HG02970 (cell line): ENCODE measurements around the gene NFIB.

ENCODE experiments used
- ATAC-seq: cut with Tn5 transposase; IDR thresholded peaks from one replicate; pipeline ENCODE4 v1.9.1; 2021; ENCODE audit warnings: mild to moderate bottlenecking, moderate library complexity, moderate number of reproducible peaks; ENCODE audit not compliant: unreplicated experiment, low FRiP score

The NFIB gene

DNA sequence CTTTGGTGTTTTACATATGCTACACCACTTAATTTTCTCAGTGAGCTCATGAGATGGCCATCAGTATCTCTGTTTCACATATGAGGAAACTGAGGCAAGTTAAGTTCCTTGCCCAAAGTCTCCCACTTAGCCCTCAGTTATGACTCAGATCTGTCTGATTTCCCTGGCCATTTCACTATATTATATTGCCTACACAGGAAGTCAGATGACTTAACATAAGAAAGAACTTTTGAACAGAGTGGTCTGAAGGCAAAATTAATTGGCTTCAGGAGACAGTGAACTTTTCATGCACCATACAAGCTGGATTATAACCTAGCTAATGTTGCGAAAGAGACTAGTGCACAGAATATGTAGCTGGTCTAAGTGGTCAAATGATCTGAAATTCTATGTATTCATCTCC lies 221.6 kb downstream of the NFIB start:
- no peak for ATAC-seq

DNA sequence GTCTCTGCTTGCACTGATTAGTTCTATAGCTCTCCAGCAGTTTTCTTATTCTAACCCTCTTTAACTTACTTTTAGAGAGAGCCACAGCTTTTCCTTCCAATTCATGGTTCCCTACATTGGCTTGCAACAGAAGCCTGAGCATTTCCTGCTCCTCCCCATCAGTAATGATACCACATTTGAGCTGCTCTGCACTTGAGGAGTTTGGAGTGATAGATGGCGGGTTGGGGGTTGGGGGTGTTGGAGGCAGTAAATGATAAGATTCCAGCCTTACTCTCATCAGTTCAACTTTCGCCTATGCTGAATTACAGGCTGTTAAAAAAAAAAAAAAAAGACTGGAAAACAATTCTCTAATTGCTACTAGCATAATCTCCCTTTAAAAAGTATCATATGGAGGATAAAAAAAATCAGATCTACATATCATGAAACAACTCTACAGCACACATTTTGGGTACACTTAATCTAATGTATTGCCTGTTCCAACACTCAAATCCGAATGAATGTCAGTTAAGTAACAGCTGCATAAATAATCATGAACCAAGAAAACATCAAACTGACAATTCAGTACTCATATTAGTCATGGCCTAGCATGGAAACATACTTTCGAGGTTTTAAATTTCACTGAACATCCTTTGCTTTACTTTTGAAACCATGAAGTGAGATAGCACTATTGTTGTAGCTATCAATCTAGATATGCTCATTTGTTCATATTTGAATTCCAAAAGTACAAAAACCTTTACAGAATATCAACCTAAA lies 224.7 kb downstream of the NFIB start:
- ATAC-seq = no peak

DNA sequence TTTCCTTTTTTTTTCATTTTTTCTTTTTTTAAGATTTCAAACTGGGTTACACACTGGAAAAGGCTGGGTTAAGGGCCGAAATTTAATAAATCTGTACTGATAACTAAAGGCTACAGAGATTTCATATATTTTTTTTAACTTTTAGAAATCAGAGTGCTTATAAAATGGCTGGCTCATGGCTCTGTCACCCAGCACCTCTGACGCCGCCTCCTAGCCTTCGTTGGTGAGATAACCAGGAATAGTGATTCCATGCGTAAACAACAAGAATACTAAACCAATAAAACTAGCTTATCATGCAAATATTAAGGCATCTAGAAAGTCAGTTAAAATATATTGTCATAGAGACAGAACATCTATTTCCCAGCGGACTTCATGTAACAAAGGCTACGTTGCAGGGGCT lies 226.4 kb downstream of the NFIB start:
- no peak for ATAC-seq

DNA sequence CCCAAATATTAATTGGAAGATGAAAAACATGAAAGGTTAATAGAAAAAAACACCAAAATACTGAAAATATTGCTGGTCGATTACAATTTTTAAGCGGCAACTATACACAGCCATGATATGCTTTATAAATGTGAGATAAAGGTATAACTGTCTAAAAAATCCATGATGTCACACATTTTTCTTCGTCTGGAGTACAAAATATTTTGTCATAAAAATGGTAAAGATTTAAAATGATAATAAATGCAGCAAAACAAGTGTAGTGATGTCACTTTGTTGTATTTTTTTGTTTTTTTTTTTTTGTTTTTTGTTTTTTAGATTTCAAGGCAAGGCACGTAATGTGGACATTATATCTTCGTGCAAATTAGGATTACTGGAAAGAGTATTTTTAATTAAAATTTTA lies 227.4 kb downstream of the NFIB start:
- no peak for ATAC-seq

DNA sequence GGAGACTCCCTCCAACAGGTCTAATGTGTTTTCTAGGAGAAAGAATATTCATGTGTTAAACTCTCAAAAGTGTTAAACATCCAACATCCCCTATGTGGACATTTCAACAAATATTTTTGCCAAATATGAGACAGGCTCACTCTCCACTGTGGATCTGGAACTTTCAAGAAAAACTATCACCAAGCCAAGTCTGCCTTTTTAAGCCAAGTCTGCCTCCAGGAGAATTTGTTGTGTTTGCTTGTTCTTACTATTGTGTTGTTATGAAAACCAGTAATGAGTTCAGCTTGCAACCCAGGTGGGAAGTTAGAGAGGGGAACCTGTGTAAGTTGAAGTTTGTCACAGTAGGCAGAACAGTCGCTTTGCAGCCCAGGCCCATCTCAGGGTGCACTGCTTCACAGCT lies 228.1 kb downstream of the NFIB start:
- no peak for ATAC-seq

DNA sequence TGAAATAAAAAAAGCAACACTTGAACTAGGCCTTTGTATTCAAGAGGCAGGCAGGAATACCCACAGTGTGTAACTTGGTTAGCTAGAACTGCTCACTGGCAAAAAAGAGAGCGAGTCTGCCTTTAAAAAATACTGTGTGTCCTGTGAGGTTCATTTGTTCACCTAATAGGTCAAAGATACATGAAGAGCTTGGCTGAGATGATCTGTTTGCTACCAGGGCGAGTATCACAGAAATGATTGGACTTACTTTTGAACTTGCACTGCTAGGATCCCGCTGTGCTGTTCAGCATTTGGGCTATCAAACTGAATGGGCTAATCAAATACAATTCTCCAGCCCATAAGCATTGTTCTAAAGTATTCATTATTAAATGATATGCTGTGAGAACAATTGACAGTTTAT lies 229.1 kb downstream of the NFIB start:
- ATAC-seq = no peak

DNA sequence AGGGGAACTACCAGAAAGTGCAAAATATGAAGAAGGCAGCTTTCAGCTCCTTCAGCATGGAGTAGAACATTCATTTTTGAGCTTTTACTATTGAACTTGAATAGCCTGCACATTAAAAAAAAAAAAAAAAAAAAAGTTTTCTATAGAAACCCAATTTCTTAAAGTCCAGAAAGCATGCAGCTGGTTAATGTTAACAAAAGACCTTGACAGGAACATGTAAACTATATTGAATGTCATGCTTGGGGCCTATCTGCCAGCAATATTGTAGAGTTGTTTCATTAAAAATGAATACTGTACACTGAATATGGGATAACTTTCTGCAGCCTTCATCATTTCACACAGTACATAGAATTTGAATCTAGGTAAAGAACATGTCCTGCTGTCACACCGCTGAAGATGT lies 230.6 kb downstream of the NFIB start:
- no peak for ATAC-seq

DNA sequence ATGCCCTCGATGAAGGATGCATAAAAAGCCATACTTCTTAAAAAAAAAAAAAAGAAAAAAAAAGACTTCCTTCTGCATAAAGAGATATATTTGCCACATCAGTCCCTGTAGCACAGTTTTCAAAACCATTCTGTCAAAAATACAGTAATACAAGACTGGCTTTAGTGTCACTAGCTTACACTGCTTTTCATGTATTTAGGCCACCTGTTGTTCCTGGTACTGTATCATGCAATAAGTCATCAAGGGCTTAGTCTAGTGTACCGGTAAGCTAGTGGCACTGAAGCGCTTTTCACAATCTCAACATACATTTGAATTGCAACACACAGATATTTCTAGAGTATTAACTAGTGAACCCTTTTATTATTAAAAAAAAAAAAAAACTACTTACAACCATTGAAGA lies 231.2 kb downstream of the NFIB start:
- ATAC-seq = no peak

DNA sequence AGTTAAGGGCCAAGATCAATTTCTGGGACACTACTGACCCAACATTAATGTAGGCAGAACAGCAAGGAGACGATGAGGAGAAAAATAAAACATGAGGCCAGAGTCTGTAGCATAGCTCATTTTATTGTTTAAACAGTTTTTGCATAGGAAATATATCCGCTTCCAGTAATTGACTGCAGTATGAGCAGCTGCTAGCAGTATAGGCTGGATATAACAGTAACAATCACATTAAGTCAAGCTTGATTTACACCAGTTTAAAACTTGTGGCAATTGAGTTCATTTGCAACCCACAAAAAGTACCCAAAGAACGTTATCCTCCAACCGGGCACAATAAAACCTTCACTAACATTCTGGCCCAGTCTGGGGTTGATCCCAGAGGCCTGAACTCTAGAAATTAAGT lies 232.2 kb downstream of the NFIB start:
- ATAC-seq = no peak

DNA sequence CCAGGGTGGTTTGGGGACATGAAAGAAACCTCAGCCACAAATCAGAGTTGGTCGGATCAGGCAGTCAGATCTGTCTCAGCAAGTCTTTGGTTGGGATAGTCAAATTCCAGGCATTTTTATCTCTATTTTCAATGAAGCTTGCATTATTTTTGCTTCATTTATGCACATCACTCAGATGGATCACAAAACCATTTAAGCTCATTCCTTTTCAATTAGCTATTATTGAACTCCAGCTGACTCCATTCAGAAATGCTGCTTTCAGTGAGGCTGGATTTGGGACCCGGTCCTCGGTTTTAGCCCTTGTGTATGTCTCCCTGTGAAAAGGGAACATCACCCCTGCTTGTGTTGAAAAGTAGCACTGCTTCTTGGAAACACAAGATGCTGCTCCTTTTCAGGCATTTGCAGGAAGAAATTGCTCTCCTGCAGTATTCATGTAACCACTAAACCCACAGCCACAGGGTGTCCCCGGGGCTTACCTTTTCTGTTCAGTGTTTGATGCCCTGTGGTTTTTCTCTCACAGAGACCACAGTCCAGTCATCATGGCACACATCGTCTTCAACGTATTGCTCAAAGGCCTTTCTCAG lies 232.9 kb downstream of the NFIB start:
- ATAC-seq = no peak

DNA sequence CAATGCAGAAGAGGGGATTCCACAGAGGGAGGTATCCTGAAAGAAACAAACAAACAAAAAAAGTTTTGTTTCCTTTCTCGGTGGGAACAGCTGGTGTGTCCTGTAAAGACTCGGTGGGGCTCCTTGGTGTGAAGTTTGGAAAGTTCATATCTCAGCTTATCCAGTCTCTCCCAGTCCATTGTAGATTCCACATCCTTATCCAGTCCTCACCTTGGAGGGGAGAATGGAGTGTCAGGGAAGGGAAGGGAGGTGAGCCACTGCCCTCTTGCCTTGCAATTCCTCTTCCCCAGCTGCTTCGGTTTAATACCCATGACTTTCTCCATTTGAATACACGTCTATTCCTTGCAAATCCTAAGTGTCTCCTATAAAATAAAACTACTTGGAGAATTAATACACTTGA lies 234.5 kb downstream of the NFIB start:
- no peak for ATAC-seq

DNA sequence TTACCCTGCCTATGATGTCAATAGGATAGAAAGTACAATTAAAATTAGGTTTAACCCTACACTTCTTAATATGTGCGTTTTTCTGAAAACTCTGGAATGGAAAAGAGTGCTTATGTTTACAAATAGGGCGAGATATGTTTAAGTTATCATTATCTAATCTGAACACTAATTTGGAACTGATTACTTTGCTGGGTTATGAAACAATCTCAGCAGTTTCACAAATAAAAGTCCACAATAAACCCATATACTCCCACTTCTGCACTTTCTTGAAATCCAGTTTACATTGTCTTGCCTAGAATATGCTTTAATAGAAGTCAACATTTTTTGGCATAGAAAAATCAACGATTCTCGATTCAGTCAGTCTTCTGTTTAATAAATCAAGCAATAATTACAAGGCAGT lies 236.3 kb downstream of the NFIB start:
- no peak for ATAC-seq

DNA sequence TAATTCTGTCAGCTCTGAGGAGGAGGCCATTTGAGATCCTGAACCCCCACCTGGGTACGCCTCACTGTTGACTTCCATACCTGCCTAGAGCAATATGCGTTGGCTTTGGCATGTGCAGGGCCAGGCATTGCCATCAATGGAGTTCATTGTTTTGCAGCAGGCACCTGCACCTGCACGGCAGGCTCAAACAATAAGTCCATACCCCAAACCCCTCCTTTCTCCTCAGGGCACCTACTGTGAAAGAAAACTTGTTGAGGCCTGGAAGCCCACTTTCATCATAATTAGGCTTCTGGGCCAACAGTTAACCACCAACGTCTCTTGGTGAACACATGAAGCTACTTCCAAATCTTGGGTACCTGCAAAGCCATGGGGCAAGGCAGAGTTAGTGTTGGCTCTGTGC lies 238.7 kb downstream of the NFIB start:
- ATAC-seq = no peak

DNA sequence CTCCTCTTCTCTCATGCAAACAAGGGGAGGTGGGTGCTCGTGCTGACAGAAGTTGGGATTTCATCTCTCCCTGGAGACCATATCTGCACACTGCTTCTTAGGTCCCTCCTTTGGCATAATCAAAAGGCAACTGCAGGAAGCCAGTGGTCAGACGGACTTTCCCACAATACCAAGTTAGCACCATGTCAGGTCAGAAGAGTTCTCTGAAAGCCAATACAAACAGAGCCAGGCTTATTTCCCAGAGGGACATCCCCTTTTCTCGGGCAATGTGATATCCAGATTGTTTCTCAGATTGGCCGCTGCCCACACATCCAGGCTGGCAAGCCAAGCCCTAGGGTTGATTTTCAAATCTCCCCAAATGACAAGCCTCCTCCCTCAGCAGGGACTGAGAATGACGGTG lies 241.1 kb downstream of the NFIB start:
- no peak for ATAC-seq

DNA sequence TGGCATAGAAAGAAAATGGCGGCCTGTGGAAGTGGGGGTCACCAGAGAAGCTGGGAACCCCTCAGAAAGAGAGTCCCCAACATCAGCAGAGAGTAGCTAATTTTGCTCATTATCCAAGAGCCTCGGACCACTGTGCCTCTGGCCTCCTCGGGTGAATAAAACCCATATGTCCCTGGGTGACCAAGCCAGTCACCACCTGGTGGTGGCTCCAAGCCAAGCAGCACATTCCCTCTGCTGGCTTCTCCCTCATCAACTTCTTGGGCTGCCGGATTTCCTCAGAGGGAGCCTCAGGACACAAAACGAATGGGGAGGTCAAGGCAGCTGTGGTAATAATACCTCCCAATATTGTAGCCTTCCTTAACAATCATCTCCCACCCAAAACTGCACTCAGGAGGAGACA lies 242.5 kb downstream of the NFIB start:
- no peak for ATAC-seq

DNA sequence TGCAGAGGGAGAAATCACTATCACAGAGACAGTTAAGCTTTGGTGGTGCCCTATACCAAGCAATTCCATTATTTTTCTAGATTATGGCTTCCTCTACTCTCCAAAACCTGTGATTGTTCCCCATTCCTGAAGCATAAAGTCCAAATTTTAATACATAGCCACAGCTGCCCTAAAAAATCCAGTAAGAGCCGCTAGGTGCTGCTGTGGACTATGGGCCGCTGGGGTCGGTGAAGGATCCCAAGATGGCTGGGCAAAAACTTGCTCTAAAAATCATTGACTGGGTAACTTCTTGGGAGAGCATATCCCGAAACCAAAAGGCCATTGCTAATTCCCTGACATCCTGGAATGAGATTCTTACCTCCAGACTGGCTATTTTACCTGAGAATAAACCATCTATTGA lies 245.3 kb downstream of the NFIB start:
- no peak for ATAC-seq

DNA sequence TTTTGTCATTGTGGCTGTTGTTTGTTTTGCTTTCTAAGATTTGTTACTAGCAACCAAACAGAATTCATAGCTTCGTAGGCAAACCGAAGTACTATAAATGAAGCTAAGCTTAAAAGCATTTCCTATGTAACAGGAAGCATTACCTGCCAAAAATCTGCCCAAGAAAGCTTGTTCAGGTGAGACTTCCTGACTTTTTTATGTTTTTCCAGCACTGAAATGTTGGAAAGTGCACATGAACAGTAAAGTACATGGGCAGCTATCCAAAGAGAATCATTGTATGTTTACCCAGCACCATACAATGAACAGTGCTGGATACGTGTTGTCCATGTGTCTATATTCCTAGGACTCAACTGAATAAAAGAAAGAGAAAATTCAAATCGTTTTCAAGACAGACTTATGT lies 247.1 kb downstream of the NFIB start:
- no peak for ATAC-seq

DNA sequence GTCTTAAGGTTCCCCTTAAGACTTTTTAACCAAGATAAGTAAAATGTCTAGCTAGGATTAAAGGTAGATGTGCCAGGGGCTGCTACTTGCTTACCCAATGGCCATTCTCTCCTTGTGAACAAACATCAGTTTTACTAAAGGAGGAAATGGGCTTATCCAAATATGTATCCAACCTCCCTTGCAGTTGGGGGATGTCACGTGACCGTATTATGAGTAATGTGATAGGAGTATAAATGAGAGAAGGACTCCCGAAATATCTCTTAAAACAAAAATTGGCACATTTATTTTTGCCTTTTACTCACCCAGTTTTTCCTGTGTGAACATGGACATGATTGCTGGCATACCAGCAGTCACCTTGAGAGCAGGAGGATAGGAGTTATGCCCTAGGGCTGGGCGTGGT lies 247.9 kb downstream of the NFIB start:
- no peak for ATAC-seq

DNA sequence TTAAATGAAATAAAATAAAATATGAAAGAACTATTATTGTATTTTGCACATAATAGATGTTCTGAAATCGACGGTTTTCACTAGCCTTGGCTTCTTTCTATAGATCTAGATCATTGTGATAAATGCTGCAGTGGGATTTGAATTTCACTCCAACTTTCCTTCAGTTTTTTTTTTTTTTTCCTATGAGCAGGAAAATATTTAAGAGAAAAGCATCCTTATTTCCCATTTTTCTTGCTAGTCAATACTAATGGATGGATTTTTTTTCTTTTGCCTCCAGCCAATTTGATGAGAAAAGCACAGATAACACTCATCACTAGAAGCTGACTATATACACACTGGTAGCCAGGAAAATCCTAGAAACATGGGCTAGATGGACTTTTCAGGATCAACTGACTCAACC lies 249.0 kb downstream of the NFIB start:
- ATAC-seq = no peak

DNA sequence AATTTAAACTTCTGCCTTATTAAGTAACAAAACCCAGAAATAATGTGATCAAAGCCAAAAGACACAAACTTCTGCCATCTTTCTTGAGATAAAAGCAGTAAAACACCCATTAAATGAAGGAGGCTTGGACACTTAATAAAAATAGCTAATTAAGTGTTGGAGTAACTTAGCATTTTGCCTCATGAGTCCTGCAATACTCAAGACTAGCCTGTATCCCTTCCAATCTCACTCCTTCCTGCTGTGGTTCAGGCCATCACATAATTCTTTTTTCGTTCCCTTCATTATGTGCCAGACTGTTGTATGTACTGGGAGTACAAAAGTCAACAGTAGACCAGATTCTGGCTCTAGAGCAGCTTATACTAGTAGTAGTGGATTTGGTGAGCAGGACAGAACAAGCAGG lies 250.2 kb downstream of the NFIB start:
- no peak for ATAC-seq

DNA sequence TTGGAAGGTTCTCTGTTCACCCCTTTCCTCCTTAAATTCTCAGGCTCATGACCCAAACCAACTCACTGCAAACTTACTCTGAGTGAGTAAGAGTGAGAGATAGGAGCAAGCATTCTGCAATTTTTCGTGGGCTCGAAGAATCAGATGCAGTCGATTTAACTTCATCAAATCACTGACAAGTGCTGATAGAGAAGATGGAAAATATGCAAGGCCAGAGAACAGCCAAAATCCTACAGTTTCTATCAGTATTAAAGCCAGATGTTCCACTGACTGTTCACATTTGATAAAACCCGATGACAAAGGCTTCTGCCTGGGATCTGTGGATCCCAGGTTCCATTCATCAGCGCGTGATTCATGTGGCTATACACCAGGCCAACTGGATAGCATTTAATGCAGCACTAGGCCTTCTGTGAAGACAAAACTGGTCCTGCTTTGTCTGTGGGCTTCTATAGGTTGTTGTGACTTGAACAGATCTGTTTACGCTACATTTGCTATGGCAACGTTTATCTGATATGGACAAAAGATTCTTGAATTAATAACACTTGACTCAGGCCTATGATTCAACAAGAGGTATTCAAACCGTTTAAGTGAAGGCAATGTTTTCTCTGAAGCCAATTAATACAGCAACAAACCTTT lies 251.2 kb downstream of the NFIB start:
- no peak for ATAC-seq

DNA sequence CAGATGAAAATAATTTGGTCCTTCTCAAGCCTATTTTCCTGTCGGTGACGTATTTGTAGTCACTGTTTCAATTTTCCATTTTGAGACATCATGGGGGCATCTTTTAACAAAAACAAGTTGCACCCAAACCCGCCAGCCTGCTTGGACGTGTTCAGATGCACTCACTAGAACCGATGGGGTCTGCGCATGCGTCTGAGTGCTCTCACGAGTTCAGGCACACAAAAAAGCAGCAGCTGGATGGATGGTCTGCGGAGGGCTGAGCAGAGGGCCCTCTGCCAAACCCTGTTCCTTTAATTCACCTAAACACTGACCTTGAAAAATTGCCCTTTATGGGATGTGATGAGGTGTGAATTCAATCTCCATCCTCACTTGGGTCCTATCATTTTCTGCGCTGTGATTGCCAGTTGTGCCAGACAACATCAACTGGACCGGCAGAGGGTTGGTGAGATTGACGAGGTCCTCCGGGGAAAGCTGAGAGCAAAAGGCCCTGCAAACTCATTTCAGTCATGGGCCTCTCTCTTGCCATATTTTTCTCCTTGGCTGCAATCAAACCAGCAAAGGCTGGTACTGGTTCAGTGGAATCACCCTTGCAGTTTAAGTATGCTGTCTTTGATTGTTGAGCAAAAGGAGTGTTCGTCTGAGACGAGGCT lies 251.9 kb downstream of the NFIB start:
- no peak for ATAC-seq
